ENCODE measurements around the gene CCNL1.

CCNL1 gene

GRCh38 chr3:157142315-157142714, 17.6 kb downstream of the CCNL1 start:
- DNase-seq, result no peak

- no peak for DNase-seq
Observed at GRCh38 chr3:157139938-157140534, 19.9 kb downstream of the CCNL1 start.

- no peak for DNase-seq
Observed at GRCh38 chr3:157136647-157137387, 23.1 kb downstream of the CCNL1 start.

- no peak for DNase-seq
Observed at GRCh38 chr3:157135671-157136396, 24.1 kb downstream of the CCNL1 start.

GRCh38 chr3:157134620-157135191, 25.2 kb downstream of the CCNL1 start:
- DNase-seq, result no peak

GRCh38 chr3:157133434-157134320, 26.3 kb downstream of the CCNL1 start:
- no peak for DNase-seq

- no peak for DNase-seq
Observed at GRCh38 chr3:157132936-157133335, 27.0 kb downstream of the CCNL1 start.

- no peak for DNase-seq
Observed at GRCh38 chr3:157132341-157132740, 27.6 kb downstream of the CCNL1 start.

- DNase-seq, result no peak
Observed at GRCh38 chr3:157131861-157132260, 28.1 kb downstream of the CCNL1 start.

- peak; percentile 41 for DNase-seq
Observed at GRCh38 chr3:157130467-157131251, 29.3 kb downstream of the CCNL1 start.

- DNase-seq, result no peak
Observed at GRCh38 chr3:157129803-157130466, 30.0 kb downstream of the CCNL1 start.

GRCh38 chr3:157128771-157129681, 30.9 kb downstream of the CCNL1 start:
- no peak for DNase-seq

- DNase-seq, result no peak
Observed at GRCh38 chr3:157127831-157128767, 31.8 kb downstream of the CCNL1 start.

- no peak for DNase-seq
Observed at GRCh38 chr3:157127268-157127667, 32.7 kb downstream of the CCNL1 start.

- DNase-seq, result no peak
Observed at GRCh38 chr3:157126365-157126764, 33.6 kb downstream of the CCNL1 start.

- DNase-seq, result peak; percentile 71
Observed at GRCh38 chr3:157125101-157125500, 34.8 kb downstream of the CCNL1 start.

- no peak for DNase-seq
Observed at GRCh38 chr3:157123621-157124020, 36.3 kb downstream of the CCNL1 start.

- DNase-seq, result no peak
Observed at GRCh38 chr3:157122832-157123427, 37.0 kb downstream of the CCNL1 start.

Measured in NCI-H1436 treated with DMSO at 0.1 percent for 48 hours (cell line).